ENCODE measurements around the gene MAEL.

The MAEL gene

GRCh38 chr1:167060141-167061072 lies 71.3 kb downstream of the MAEL start:
- peak; percentile 14 for DNase-seq (ENCODE audit: low read depth, low spot score)
- peak; percentile 52 for TF ChIP-seq CTCF (IDR thresholded peaks at IDR 0.05; ENCODE audit: low read depth, low read length)
- in situ Hi-C loops (cut with HindIII; ENCODE audit: low sequenced_read_pairs), result loop anchor here (25.0 kb wide), 1 partner anchor 377 kb away; no protein-coding TSS in a partner anchor
- H3K4me3 ChIP-seq (ENCODE audit: low read depth, low read length), result no peak overlapping the region

GRCh38 chr1:167061073-167061464 lies 72.0 kb downstream of the MAEL start:
- DNase-seq (ENCODE audit: low read depth, low spot score), result no peak
- in situ Hi-C loops (cut with HindIII; ENCODE audit: low sequenced_read_pairs), result loop anchor here (25.0 kb wide), 1 partner anchor 376 kb away; no protein-coding TSS in a partner anchor
- no peak overlapping the region for H3K4me3 ChIP-seq (ENCODE audit: low read depth, low read length)
- no peak for TF ChIP-seq CTCF (IDR thresholded peaks at IDR 0.05; ENCODE audit: low read depth, low read length)

- no peak for TF ChIP-seq CTCF (IDR thresholded peaks at IDR 0.05; ENCODE audit: low read depth, low read length)
- no peak overlapping the region for H3K4me3 ChIP-seq (ENCODE audit: low read depth, low read length)
- no peak for DNase-seq (ENCODE audit: low read depth, low spot score)
- in situ Hi-C loops (cut with HindIII; ENCODE audit: low sequenced_read_pairs), result loop anchor here (25.0 kb wide), 1 partner anchor 373 kb away; no protein-coding TSS in a partner anchor
Measured at GRCh38 chr1:167064621-167065020, 75.5 kb downstream of the MAEL start.

GRCh38 chr1:167065471-167065870 lies 76.4 kb downstream of the MAEL start:
- DNase-seq (ENCODE audit: low read depth, low spot score), result no peak
- no peak overlapping the region for H3K4me3 ChIP-seq (ENCODE audit: low read depth, low read length)
- no peak for TF ChIP-seq CTCF (IDR thresholded peaks at IDR 0.05; ENCODE audit: low read depth, low read length)
- in situ Hi-C loops (cut with HindIII; ENCODE audit: low sequenced_read_pairs), result loop anchor here (25.0 kb wide), 1 partner anchor 372 kb away; no protein-coding TSS in a partner anchor

- peak overlapping the region; percentile 29 for H3K4me3 ChIP-seq (ENCODE audit: low read depth, low read length)
Measured at GRCh38 chr1:167066333-167067122, 77.4 kb downstream of the MAEL start.

More at GRCh38 chr1:167066333-167067122, 77.4 kb downstream of the MAEL start:
- DNase-seq (ENCODE audit: low read depth, low spot score), result peak; percentile 40
- in situ Hi-C loops (cut with HindIII; ENCODE audit: low sequenced_read_pairs), result loop anchor here (25.0 kb wide), 1 partner anchor 371 kb away; no protein-coding TSS in a partner anchor
- TF ChIP-seq CTCF (IDR thresholded peaks at IDR 0.05; ENCODE audit: low read depth, low read length), result peak; percentile 93
